Measurements from ENCODE around the gene MEX3A.
A peak's percentile ranks its signal among the peaks of the same experiment; 100 is the strongest.

The MEX3A gene

GRCh38 chr1:156102633-156103511, 20.6 kb upstream of the MEX3A start:
- no peak for DNase-seq

- no peak for DNase-seq
Observed at GRCh38 chr1:156101880-156102279, 19.6 kb upstream of the MEX3A start.

- no peak for DNase-seq
Observed at GRCh38 chr1:156100205-156100995, 18.1 kb upstream of the MEX3A start.

GRCh38 chr1:156099282-156099681, 17.0 kb upstream of the MEX3A start:
- DNase-seq: no peak

GRCh38 chr1:156098784-156099183, 16.5 kb upstream of the MEX3A start:
- no peak for DNase-seq

GRCh38 chr1:156097499-156098178, 15.4 kb upstream of the MEX3A start:
- DNase-seq: no peak

GRCh38 chr1:156096640-156097391, 14.6 kb upstream of the MEX3A start:
- DNase-seq: peak; percentile 94

GRCh38 chr1:156095906-156096508, 13.7 kb upstream of the MEX3A start:
- no peak for DNase-seq

GRCh38 chr1:156091610-156092009, 9.3 kb upstream of the MEX3A start:
- DNase-seq: no peak

GRCh38 chr1:156090840-156091188, 8.5 kb upstream of the MEX3A start:
- peak; percentile 91 for DNase-seq

- DNase-seq: no peak
Observed at GRCh38 chr1:156090138-156090839, 8.0 kb upstream of the MEX3A start.

GRCh38 chr1:156089704-156090103, 7.4 kb upstream of the MEX3A start:
- no peak for DNase-seq

GRCh38 chr1:156086256-156086662, 4.0 kb upstream of the MEX3A start:
- peak; percentile 97 for DNase-seq

GRCh38 chr1:156083800-156084790, 1.8 kb upstream of the MEX3A start:
- no peak for DNase-seq

GRCh38 chr1:156081917-156082308, 352 bp downstream of the MEX3A start:
- DNase-seq: no peak

GRCh38 chr1:156081180-156081916, 917 bp downstream of the MEX3A start:
- DNase-seq: no peak

- DNase-seq: no peak
Observed at GRCh38 chr1:156080863-156081179, 1.4 kb downstream of the MEX3A start.

GRCh38 chr1:156080241-156080862, 1.9 kb downstream of the MEX3A start:
- DNase-seq: no peak

- no peak for DNase-seq
Observed at GRCh38 chr1:156079762-156080161, 2.5 kb downstream of the MEX3A start.
